GM12873 (cell line): ENCODE measurements around the gene DENND1A.

ENCODE experiments used
- TF ChIP-seq, protein P1 (sequence below): IDR thresholded peaks from 2 replicates; pipeline ENCODE4 v1.5.1; 2012; ENCODE audit warnings: low read depth, mild to moderate bottlenecking, moderate library complexity, low read length, control low read depth; ENCODE audit not compliant: insufficient read depth; ENCODE audit errors: missing control alignments

Gene DENND1A

DNA sequence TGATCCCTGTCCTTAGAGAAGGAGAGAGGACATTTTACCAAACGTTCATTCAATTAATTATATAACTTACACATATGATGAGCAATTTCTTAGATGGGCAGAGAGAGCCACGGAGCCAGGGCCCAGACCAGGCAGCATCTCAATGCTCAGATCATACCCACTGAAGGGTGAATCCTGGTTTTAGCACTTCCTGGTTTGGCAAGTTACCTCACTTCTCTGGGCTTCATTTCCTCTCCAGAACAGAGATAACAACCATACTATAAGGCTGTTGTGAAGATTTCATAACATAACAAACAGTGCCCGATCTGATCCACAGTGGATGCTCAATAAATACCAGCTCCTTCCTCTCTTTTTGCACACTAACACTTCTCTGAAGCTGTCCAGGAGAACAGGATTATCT, 271.1 kb downstream of the DENND1A start:
- TF ChIP-seq, protein P1, sequence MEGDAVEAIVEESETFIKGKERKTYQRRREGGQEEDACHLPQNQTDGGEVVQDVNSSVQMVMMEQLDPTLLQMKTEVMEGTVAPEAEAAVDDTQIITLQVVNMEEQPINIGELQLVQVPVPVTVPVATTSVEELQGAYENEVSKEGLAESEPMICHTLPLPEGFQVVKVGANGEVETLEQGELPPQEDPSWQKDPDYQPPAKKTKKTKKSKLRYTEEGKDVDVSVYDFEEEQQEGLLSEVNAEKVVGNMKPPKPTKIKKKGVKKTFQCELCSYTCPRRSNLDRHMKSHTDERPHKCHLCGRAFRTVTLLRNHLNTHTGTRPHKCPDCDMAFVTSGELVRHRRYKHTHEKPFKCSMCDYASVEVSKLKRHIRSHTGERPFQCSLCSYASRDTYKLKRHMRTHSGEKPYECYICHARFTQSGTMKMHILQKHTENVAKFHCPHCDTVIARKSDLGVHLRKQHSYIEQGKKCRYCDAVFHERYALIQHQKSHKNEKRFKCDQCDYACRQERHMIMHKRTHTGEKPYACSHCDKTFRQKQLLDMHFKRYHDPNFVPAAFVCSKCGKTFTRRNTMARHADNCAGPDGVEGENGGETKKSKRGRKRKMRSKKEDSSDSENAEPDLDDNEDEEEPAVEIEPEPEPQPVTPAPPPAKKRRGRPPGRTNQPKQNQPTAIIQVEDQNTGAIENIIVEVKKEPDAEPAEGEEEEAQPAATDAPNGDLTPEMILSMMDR, result no peak

DNA sequence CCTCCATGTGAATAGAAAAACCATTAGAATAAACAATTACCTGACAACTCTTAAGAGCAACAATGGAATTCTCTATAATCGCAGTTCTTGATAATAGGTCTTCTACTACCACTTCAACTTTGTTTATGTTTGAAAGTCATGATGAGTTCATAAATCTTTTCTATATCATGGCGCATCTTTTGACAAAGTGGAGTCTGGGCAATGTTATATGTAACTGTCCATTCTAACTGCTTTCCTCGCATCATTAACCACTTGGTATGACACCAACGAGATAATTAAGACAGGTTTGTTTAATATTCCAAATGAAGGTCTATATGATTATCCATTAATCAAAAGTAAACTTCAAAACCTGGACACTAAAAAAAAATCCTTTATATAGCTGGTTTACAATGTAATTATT, 272.0 kb downstream of the DENND1A start:
- TF ChIP-seq, protein P1, result no peak

DNA sequence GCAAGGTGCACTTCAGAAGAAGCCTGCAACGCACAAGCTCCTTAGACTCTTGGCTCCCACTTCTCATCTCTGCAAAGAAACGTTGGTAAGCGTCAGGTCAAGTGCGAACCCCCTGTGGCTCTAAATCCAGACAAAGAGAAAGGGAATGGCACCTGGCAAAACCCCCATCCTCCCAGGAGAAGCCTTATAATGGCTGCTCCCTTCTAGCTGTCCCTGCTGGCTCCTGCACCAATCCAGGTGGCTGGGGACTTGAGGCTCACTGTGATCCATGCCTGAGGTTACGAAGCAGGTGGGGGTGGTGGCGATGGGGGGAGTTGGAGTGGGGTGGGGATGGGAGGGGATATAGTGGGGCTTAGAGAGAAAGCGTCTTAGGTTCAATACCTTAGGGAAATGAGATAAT, 272.8 kb downstream of the DENND1A start:
- TF ChIP-seq, protein P1, result no peak

DNA sequence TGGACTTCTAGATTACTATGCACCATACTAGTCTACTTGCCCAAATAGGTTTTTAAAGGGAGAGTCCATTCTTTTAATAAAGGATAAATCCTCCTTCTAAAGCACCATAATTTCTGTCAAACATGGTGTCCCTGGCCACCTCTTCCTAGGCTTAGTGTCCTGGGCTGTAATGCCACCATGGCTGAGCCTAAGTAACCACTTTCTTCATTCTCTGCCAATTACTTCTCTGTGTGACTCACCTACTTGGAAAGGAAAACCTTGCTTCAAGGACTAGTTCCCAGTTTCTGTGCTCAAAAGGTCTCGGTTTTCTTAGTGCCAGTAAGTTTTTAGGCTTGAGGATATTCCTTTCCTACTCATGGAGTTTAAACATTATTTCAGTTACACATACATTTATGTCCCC, 273.4 kb downstream of the DENND1A start:
- TF ChIP-seq, protein P1, result no peak

DNA sequence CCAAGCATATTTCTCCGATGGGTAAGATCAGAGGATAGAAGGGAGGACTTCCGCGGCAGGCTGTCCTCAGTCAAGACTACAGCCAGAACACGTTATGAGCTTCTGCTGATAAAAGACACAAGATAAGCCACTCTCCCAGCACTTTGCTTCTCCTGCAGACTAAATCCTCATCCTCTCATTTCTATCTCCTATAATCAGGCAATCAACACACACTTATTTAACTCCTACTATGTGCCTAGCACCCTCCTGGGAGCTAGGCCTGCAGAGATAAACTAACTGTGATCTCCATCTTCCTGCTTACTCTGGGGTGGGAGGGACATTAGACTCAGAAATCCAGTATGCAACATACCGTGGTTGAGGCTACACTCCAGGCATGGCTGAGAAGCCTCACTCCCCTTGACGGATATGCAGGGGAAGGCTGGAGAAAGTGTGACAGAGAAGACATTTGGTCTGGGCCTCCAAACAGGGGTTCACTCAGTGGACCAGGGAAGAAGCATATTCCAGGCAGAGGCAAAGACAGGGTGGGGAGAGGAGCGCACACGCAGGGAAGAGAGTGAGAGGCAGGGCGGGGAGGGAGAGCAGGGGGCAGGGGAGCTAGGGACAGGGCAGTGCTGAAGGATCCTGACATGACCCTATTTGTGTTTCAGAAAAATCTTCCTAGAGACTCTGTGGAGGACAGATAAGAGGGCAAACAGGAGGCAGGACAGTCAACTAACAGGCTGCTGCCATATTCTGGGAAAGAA, 274.1 kb downstream of the DENND1A start:
- TF ChIP-seq, protein P1, result no peak

DNA sequence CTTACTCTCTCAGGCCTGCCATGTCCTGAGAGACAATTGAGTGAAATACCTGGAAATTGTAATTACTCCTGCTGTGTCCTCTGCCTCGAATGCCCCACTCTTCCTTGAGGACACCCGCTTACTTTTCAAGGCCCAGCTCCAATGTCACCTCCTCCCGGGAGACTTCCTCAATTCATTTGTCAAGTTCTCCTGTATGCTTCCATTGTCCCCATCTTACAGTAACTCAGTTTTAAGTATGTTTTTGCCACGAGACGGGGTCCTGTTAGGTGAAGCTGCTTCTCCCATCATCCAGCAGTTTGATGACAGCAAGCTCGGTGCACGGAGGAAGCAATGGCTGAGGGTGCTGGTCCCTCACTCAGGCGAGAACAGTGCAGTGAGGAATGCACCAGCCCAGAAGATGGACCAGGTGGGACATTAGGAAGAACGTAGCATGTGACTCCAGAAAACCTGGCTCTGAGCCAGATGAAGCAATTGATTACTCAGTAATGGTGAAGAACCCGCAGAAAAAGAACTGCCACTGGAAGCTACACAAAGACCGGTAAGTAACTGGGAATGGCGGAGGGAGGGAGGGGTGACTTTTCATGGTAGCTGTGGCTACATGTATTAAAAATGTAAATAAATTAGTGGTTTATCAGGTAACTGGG, 274.8 kb downstream of the DENND1A start:
- TF ChIP-seq, protein P1, result no peak

DNA sequence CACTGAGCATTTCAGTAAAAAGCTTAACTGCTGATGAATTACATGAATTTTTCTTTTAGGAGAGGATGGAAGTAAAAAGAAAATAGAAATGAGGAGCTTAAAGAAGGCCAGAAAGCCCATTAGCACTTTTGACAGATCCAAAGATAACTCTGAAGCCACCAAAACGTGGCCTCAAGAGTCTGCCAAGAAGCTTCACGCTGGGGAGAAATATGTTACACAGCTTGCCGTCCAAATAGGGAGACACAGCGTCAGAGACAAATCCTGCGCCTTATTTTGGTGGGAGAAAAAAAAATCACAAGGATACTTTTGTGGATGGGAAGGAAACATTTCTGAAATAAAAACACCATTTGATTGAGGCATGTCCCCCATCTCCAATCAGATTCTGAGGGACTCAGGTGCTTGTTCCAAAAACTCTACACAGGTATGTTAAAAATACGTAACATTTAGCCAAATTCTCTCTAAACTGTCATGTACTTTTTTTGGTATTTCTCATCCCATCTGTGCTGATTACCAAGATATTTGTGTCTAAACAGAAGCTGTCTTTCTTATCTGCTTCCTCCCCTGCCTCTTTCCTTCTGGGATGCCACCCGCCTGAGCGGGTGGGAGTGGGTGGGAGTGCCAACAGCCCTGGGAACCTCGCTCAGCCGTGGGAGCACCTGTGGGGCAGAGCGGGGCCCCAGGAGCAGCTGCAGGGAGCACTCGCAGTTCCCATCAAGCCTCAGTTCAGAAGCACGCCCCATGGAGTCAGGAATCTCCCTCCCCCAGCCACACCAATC, 275.5 kb downstream of the DENND1A start:
- TF ChIP-seq, protein P1, result no peak
